Measurements from ENCODE around the gene CPTP. TPM values are rescaled to one million over a fixed set of nuclear protein-coding genes. Genes with fewer than 3 reads are reported as not detected.

CPTP gene
- total RNA-seq, 1 experiment from 2014 or later, result 14.0 TPM

DNA sequence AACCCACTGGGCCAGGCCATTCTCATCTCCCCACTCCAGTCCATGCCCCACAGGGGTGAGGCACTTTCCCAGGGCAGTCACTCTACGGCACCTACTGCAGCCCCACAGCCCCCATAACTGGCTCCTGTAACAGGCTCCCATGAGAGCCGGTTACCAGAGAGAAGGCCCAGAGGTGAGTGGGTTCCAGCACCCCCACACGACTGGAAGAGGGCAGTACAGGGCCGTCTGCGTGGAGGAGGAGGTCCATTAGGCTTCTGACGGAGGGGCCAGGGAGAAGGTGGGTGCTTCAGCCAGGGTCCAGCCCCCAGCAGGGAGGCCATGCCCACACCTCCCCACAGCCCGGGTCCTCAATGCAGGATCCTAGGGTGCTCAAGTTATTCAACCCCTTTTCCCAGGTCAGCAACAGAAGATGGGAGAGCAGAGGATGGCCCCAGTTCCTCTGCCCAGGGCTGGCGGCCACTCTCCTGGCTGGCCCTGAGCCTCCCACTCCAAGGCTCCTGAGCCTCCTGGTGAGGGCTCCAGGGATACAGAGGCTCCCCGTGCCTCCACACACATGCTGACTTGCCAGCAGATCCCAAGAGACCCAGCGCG, 18.4 kb upstream of the CPTP start:
- H2AFZ ChIP-seq (ENCODE audit: low read length), result no peak overlapping the region
- H2BK15ac ChIP-seq (ENCODE audit: low read depth, low read length), result no peak overlapping the region
- H2BK20ac ChIP-seq (ENCODE audit: low read depth, low read length, poor library complexity, severe bottlenecking), result no peak overlapping the region
- no peak overlapping the region for H2BK120ac ChIP-seq (ENCODE audit: low read depth, low read length, poor library complexity, severe bottlenecking)
- H3K18ac ChIP-seq (ENCODE audit: insufficient read length, low read depth, low read length), result no peak overlapping the region
- H4K91ac ChIP-seq (ENCODE audit: insufficient read length, low read depth, low read length), result no peak overlapping the region
- no peaks in the 10 kb centered on the region for H3K9me3 ChIP-seq (ENCODE audit: control insufficient read depth, low read depth, low read length)
- H3K27ac ChIP-seq (ENCODE audit: insufficient read length, low read depth, low read length), result no peak overlapping the region
- no peak overlapping the region for H3K4ac ChIP-seq (ENCODE audit: low read depth, low read length)
- peak overlapping the region; percentile 33 for H3K4me2 ChIP-seq (ENCODE audit: insufficient read depth, insufficient read length, low read length)
- peaks cover 0 to 7% (median 7%) of the 10 kb centered on the region in 3 experiments; a peak in 3 of 7 replicates for H3K36me3 Mint-ChIP-seq (ENCODE audit: insufficient read depth in 1 of 3, low read depth in 3 of 3)
- H3K56ac ChIP-seq (ENCODE audit: insufficient read length, low read depth, low read length), result no peak overlapping the region
- H3K4me3 Mint-ChIP-seq, result peak overlapping the region; percentile 74 to 86
- no peak overlapping the region for H3K23ac ChIP-seq (ENCODE audit: insufficient read length, low read depth, low read length)
- no peak overlapping the region for H3T11ph ChIP-seq (ENCODE audit: low read length)
- DNase-seq, result peak; percentile 55
- TF ChIP-seq, protein P1, sequence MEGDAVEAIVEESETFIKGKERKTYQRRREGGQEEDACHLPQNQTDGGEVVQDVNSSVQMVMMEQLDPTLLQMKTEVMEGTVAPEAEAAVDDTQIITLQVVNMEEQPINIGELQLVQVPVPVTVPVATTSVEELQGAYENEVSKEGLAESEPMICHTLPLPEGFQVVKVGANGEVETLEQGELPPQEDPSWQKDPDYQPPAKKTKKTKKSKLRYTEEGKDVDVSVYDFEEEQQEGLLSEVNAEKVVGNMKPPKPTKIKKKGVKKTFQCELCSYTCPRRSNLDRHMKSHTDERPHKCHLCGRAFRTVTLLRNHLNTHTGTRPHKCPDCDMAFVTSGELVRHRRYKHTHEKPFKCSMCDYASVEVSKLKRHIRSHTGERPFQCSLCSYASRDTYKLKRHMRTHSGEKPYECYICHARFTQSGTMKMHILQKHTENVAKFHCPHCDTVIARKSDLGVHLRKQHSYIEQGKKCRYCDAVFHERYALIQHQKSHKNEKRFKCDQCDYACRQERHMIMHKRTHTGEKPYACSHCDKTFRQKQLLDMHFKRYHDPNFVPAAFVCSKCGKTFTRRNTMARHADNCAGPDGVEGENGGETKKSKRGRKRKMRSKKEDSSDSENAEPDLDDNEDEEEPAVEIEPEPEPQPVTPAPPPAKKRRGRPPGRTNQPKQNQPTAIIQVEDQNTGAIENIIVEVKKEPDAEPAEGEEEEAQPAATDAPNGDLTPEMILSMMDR (conservative IDR thresholded peaks at IDR 0.05), result peak; percentile 32; the same call in 1 of the 3 replicates
- H3K14ac ChIP-seq (ENCODE audit: insufficient read depth, low read length), result no peak overlapping the region
- no peaks in the 10 kb centered on the region for H3K79me2 ChIP-seq (ENCODE audit: insufficient read depth, low read length)
- H3K27me3 ChIP-seq (ENCODE audit: insufficient read depth, low read length), result no peaks in the 10 kb centered on the region
- H3K79me1 ChIP-seq (ENCODE audit: insufficient read depth, low read depth, low read length, poor library complexity, severe bottlenecking), result no peaks in the 10 kb centered on the region
- H2BK5ac ChIP-seq (ENCODE audit: insufficient read length, low read length), result no peak overlapping the region
- peak overlapping the region in 2 of 3 experiments; percentile 83 to 95; a peak in 3 of 7 replicates for H3K27ac Mint-ChIP-seq
- peaks cover 18 to 31% of the 10 kb centered on the region in 2 experiments for H3K4me1 Mint-ChIP-seq
- peaks cover 5% of the 10 kb centered on the region; the same call in 1 of the 2 replicates for H3K4me1 ChIP-seq (ENCODE audit: insufficient read depth, low read length)
- no peak overlapping the region for H2BK12ac ChIP-seq (ENCODE audit: insufficient read length, low read depth, low read length)
- H4K5ac ChIP-seq (ENCODE audit: insufficient read length, low read depth, low read length), result no peak overlapping the region
- no peaks in the 10 kb centered on the region for H4K20me1 ChIP-seq (ENCODE audit: control insufficient read depth, insufficient read depth, insufficient read length)
- H3K9me3 Mint-ChIP-seq, result no peaks in the 10 kb centered on the region; a peak in 1 of 5 replicates
- peaks cover 3% of the 10 kb centered on the region; the same call in 1 of the 2 replicates for H3K27me3 Mint-ChIP-seq (ENCODE audit: low read depth)
- no peak overlapping the region for H2AK5ac ChIP-seq (ENCODE audit: insufficient read length, low read length)
- WGBS (ENCODE audit: extremely low coverage, insufficient read length, low lambda C conversion rate), result no CpG with 5 or more reads among the region's 11 CpGs
- H3K9ac ChIP-seq (ENCODE audit: extremely low read depth, insufficient read length, low read length), result no peak overlapping the region
- no peak overlapping the region for H4K8ac ChIP-seq (replicated peaks; ENCODE audit: insufficient read length, low read depth, low read length)
- peaks cover 15% of the 10 kb centered on the region for H3K23me2 ChIP-seq (ENCODE audit: insufficient read length, low read depth, low read length, poor library complexity, severe bottlenecking)
